GM08714 (cell line): ENCODE data around the gene BLOC1S3.

Experiments used
- H3K4me3 ChIP-seq: fragments of 200-500 bp; sonication (Bioruptor generic); 2 replicates; pipeline ENCODE4 v1.5.1; 2014; ENCODE audit warnings: mild to moderate bottlenecking, low read length, inconsistent platforms
- ZNF274 ChIP-seq: IDR thresholded peaks from 2 replicates; pipeline ENCODE4 v1.6.1; 2012; ENCODE audit warnings: mild to moderate bottlenecking, low read depth, low read length

BLOC1S3 gene

GRCh38 chr19:45141203-45141900 is 37.2 kb upstream of the BLOC1S3 start:
- TF ChIP-seq ZNF274 = no peak
- no peak overlapping the region for H3K4me3 ChIP-seq

GRCh38 chr19:45142016-45142725 is 36.4 kb upstream of the BLOC1S3 start:
- no peak for TF ChIP-seq ZNF274
- no peak overlapping the region for H3K4me3 ChIP-seq

GRCh38 chr19:45142726-45143110 is 35.9 kb upstream of the BLOC1S3 start:
- no peak for TF ChIP-seq ZNF274
- H3K4me3 ChIP-seq = no peak overlapping the region

- no peak overlapping the region for H3K4me3 ChIP-seq
- TF ChIP-seq ZNF274 = no peak
Measured at GRCh38 chr19:45144431-45145269, 33.9 kb upstream of the BLOC1S3 start.

- no peak for TF ChIP-seq ZNF274
- no peak overlapping the region for H3K4me3 ChIP-seq
Measured at GRCh38 chr19:45145270-45146189, 33.1 kb upstream of the BLOC1S3 start.

GRCh38 chr19:45146251-45146650 is 32.3 kb upstream of the BLOC1S3 start:
- H3K4me3 ChIP-seq = no peak overlapping the region
- TF ChIP-seq ZNF274 = no peak

GRCh38 chr19:45146741-45147205 is 31.8 kb upstream of the BLOC1S3 start:
- no peak for TF ChIP-seq ZNF274
- no peak overlapping the region for H3K4me3 ChIP-seq

- TF ChIP-seq ZNF274 = no peak
Measured at GRCh38 chr19:45147835-45148676, 30.5 kb upstream of the BLOC1S3 start.

GRCh38 chr19:45149129-45149528 is 29.5 kb upstream of the BLOC1S3 start:
- H3K4me3 ChIP-seq = no peak overlapping the region
- TF ChIP-seq ZNF274 = no peak

More at GRCh38 chr19:45147835-45148676, 30.5 kb upstream of the BLOC1S3 start:
- no peak overlapping the region for H3K4me3 ChIP-seq

- no peak for TF ChIP-seq ZNF274
- no peak overlapping the region for H3K4me3 ChIP-seq
Measured at GRCh38 chr19:45150180-45150579, 28.4 kb upstream of the BLOC1S3 start.

GRCh38 chr19:45150751-45151281 is 27.8 kb upstream of the BLOC1S3 start:
- H3K4me3 ChIP-seq = no peak overlapping the region
- TF ChIP-seq ZNF274 = no peak

GRCh38 chr19:45151320-45151719 is 27.3 kb upstream of the BLOC1S3 start:
- TF ChIP-seq ZNF274 = no peak
- no peak overlapping the region for H3K4me3 ChIP-seq
